GM21576 (cell line): ENCODE data around the gene OVOL1.

ENCODE experiments used
- ATAC-seq: cut with Tn5 transposase; IDR thresholded peaks from one replicate; pipeline ENCODE4 v1.9.1; 2021; ENCODE audit warnings: mild to moderate bottlenecking, moderate library complexity; ENCODE audit not compliant: unreplicated experiment

The OVOL1 gene

DNA sequence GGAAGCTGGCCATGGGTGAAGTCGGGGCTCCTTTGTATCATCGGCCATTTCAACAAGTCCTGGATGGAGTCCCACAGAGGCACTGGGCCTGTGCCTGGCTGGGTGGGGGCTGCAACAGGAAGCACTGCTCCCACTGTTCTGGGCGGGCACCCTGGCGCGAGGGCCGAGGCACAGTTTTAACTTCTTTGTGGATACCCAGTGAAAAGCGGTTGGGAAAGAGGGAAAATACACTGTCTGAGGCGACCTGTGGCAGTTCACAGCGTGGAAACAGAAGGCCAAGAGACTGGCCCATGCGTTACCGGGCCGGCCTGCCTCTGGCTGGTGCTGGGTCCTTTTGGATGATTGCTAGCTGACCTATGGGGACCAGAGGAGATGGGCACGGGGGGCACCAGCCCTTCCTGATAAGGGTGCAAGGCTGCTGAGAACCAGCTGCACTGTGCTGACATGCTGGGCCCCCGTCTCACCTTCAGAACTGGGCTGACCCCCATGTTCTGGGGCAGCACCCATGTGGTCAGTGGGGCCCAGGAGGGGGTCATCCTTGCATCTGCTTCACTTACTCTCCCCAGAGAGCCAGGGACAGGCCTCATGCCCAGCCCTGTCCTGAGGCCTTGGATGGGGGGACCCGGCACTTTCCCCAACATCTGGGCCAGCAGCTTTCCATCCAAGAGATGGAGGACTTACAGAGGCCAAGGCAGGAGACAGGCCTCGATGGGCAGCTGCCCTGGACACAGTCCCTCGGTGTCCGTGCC, 4.2 kb downstream of the OVOL1 start:
- no peak for ATAC-seq

DNA sequence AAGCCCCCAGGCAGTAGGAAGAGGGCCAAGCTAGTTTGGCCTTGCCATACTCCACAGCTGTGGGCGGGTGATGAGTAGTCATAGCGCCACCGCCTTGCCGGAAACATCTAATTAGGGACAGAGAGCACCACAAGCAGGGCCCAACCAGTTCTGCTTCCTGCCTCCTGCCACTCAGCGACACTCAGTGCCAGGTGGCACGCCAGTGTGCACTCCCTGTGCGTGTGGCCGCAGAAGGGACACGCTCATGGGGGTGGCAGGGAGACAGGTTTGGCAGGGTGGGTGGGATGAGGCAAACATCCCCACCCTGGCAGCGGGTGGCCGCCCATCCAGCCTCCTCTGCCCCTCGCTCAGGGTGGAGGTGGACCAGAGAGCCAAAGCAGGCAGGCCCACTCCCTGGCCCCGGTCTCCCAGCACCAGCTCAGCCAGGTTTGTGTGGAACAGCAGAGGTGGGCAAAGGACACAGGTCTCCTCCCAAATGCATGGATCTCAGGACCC, 4.9 kb downstream of the OVOL1 start:
- peak; percentile 88 for ATAC-seq

DNA sequence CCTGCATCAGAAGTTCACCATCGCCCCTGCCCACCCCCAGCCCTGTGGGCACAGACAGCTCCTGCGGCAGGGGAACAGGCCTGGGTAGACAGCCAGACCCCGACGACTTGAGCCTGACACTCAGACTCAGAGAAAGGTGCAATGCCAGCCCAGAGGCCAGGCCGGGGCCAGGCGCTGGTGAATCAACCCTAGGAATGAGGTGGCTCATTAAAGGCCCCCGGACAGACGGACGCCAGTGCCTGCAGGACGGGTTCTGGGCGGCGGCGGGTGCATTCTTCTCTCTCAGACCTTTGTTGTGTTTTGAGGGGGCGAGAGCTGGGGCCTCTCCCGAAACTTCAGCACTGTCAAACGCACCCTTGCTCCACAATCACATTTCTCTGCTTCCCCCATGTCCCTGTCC, 5.6 kb downstream of the OVOL1 start:
- no peak for ATAC-seq

DNA sequence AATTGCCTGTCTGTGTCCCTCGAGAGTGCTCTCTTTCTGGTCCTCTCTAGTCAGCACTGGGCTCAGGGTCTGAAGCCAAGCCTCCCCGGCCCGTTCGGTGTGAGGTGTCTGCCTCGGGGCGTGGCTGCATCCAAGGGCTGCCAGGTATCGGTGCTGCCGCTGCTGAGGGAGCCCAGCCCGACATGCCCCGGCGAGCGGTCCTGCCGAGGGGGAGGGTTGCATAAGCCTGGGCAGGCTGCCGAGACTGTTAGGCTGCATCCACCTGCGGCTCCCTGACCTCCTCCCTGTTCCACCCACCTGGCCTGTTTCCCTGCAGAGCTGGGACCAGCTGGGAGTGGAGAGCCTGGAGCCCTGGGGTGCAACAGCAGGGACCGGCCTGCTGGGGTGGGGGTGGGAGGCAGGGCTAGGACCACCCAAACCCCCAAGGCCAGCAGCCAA, 6.3 kb downstream of the OVOL1 start:
- ATAC-seq = no peak

DNA sequence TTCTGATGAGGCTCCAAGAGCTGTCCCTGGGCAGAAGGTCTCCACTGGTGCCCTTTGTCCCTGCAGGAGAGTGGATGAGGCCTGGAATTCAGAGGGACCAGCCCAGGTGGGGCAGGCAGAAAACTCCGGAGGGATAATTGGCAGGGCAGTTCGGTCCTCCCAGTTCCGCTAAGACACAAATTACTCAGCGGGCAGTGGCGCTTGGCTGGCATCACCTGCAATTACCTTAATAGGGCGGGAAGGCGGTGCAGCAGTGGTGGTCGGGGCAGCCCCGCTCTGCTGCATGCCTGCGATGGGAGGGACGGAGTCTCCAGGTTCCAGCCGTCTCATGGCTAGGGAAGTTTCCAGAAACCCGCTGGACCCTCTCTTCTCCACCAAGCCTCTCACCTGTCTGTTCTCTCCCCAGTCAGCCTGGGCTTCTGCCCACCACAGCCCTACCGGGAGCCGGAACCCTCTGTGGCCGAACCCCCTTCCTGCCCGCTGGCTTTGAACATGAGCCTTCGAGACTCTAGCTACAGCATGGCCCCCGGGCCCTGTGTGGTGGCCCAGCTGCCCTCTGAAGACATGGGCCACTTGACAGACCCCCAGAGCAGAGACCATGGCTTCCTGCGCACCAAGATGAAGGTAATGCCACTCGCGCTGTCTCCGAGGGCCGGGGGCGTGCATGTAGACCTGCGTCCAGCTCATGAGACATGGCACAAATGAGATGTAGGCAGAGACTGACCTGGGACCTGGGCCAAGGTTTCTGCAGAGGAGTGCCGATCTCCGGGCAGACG, 7.0 kb downstream of the OVOL1 start:
- no peak for ATAC-seq

DNA sequence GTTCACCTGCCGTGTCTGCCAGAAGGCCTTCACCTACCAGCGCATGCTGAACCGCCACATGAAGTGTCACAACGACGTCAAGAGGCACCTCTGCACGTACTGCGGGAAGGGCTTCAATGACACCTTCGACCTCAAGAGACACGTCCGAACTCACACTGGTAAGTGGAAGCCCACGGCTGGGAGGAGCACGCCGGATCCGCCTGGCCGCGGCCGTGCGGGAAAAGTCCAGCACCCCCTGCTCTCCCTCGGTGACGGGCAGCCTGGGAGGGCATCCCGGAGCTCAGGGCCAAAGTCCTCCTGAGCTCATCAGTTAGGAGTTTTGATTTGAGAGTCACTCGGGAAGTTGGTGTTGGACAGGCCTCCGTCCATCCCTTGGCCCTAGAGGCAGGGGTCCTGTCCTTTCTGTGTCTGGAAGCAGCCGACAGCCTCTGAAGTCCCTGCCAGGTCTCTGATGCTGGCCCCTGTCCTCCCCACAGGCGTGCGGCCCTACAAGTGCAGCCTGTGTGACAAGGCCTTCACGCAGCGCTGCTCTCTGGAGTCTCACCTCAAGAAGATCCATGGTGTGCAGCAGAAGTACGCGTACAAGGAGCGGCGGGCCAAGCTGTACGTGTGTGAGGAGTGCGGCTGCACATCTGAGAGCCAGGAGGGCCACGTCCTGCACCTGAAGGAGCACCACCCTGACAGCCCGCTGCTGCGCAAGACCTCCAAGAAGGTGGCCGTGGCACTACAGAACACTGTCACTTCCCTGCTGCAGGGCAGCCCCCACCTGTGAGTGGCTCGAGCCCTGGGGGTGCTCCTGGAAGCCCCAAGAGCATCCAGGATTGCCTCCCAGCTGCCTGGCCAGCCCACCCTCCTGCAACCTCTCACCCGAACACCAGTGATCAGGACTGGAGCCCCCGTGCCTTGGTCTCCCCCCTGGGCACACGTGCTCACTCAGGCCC, 8.0 kb downstream of the OVOL1 start:
- no peak for ATAC-seq

DNA sequence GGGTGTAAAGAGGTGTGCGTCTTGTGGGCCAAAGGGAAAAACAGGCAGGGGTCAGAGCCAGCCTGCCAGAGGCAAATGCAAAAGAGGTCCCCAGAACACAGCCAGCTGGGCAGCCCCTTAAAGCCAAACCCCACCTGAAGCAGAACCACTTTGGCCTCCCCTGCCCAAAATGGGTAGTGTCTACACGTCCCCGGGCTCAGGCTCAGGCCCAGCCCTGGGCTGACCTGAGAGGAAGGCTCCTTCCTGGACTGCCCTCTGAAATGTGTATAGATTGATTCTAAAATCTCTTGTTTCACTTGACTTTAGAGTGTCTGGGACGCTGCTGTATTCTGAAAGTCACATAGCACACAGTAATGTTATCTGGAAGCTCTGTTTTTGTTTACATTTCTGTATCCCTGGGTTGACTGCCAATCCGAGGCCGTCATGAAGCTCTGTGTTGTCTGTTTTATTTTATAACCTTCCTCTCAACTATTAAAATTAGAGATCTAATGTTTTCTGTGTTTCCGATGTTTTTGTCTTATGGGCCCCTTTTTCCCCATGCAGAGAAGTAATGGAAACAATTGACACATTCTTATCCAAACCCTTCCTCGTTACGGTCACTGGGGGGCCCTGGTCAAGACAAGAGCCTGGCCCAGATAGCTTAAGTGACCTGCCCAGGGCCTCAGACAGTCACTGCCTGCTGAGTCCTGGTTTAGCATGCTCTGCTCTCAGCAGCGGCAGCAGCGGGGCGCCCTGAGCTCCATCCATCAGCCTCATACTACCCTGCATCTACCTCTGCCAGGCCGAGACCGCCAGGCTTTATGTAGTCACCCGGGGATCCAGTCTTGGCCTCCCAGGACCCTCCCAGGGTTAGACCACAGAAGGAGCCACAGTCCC, 10.1 kb downstream of the OVOL1 start:
- ATAC-seq = no peak

DNA sequence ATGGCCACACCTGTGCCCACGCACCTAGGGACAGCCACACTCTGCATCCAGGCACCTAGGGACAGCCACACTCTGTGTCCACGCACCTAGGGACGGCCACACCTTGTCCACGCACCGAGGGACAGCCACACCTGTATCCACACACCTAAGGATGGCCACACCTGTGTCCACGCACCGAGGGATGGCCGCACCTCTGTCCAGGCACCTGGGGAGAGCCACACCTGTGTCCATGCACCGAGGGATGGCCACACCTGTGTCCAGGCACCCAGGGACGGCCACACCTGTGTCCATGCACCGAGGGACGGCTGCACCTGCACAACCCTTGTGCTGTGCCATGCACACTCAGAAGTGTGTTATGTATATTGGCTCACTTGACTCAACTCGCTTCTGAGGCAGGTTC, 10.8 kb downstream of the OVOL1 start:
- ATAC-seq = no peak

DNA sequence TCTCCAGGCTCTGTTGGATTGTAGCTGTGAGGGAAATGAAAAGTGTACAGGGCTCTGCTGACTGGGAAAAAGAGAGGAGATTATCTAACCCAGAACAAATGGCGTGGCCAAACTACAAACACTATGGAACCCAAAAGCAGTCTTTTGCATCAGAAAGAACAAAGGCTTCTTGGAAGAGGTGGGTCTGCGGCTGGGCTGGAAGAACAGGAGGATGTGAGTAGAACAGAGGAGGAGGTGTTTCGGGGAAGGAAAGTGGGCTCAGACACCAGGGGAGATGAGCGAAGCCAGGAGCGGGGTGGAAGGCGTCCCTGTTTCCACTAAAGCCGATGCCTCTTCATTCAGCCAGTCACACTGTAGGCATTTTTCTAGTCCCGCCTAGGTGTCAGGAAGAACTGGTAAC, 12.0 kb downstream of the OVOL1 start:
- ATAC-seq = no peak

DNA sequence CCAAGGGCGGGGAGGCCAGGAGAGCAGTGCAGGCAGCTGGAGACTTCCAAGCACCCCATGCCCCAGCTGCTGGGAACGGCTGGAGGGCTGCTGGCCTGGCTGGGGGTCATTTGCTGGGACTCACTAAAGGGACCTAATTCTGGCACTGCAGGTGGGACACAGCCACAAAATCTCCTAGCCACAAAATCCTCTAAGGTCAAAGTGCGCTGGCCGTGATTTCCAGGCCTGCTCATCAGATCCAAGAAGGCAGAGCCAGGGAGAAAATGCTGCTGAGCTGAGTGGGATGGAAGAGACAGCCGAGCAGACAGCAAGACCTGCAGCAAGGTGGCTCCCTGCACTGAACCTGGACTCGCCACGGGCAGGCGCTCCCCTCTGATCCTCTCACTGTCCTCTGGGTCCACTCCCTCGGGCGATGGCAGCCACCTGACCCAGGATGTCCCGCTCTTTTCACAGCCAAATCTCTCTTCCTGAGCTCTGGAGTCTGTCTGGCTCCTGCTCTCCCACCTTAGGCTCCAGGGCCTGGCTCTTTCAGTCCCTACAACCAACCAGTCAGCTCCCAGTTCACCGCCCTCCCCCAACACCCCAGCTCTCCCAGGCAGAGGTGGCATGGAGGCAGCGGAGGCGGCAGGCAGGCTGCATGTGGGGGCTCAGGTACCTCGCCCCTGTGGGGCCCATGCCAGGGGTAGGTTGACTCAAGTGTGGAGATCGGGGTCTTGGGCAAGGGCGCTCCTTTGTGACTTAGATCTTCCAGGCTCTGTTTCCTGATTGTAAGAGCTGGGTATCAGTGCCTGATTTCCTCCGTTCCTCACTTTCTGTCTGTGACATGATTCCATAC, 14.5 kb downstream of the OVOL1 start:
- ATAC-seq = no peak

DNA sequence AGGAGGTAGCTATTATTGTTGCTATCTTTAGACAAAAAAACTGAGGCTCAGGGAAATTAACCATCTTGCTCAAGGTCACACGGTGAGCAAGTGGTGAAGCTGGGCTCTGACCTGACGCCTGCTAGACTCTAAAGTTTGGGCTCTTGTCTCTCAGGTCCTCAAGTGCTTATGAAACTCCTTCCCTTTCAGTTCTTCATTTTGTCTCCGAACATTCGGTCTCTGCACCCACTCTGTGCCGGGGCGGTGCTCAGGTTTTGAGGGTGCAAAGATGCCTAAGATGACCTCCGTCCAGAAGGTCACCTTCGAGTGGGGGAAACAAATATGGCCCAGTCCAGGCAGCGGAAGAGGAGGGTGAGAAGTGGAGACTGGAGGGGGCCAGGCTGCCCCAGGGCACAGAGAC, 16.0 kb downstream of the OVOL1 start:
- peak; percentile 85 for ATAC-seq

DNA sequence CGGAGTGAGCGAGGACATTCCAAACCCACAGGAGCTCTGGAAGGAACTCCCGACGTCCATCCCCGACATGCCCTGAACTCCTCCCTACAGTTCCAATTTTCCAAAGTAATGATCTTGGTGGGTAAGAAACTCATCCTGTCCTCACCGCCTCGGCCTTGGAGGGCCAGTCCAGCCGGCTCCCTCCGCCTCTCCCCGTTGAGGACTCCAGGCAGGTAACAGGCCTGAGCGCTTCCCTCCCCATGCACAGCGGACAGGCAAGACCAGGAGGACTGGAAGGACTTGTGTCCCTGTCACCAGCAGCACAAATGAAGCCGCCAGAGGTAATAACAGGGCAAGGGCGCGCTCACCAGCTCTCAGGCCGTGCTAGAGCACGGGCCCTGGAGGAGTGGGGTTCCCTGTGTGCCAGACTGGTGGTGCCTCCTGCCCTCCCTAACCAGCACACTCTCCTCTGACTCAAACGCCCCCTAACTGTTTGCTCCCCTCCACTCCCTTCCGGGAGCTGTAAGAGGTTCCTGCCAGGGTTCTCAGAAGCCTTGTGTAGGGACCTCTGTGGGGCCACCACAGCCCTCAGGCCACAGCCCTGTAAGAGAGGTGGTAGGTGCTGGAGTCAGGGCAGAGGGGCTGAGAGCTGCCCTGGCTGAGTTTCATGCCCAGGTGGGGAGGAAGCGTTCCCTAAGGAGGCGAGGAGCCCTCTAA, 17.1 kb downstream of the OVOL1 start:
- no peak for ATAC-seq

DNA sequence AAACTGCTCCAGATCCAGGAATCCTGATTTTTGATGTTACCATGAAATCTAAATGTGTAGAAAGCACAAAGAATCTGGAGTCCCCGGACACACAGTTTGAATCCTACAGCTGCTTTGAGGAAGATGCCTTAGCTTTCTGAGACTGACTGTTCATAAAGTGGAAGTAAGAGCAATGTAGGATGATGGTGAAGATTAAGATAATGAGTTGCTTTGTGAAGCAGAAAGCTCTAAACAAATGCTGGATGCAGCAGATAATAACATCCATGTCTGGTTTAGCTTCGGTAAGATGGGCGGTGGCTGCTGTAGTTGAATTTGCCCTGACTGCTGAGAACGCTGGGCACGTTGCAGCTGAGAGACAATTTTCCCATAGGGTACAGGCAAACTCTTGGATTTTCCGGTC, 20.1 kb downstream of the OVOL1 start:
- ATAC-seq = no peak

DNA sequence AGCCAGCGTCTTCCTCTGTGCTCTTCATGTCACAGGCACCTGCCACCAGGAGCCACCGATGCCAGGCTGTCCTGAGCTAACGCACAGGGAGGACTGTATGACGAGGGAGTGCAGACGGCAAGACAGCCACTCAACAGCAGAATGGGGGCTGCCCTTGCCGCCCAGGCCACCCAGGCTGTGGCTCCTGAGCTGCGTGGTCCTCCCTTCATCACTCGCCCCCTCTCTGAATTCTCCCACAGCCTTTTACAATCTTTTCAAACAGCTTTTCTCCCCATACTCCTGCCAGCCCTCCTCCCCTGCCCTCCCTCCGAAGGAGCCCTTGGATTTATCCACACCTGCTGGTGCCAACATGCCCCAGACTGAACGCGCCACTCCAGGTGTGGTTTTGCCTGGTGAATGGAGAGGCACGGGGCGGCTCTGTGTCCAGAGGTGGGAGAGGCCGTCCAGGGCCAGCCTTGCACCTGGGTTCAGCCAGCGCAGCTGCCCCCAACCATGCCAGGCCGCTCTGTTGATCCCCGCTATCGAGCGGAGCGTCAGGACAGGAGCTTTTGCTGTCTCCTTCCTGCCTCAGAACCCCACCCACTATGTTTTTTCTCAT, 22.0 kb downstream of the OVOL1 start:
- no peak for ATAC-seq

DNA sequence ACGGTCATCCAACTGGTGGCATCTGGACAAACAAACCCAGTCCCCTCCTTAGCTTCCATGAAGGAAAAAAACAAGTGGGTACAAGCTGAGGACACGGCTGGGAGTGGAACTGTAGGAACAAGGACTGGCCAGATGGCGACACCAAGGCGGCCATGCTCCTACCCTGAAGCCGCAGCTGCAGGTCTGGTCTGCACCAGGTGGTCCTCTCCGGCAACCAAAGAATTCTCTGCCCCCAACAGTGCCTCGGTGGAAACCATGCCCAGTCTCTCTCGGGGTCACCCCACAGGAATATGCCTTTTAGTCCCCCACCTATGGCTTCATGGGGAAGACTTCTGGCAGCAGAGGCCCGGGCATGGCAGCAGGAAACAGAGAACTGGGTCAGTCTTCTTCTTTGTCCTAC, 22.6 kb downstream of the OVOL1 start:
- no peak for ATAC-seq

DNA sequence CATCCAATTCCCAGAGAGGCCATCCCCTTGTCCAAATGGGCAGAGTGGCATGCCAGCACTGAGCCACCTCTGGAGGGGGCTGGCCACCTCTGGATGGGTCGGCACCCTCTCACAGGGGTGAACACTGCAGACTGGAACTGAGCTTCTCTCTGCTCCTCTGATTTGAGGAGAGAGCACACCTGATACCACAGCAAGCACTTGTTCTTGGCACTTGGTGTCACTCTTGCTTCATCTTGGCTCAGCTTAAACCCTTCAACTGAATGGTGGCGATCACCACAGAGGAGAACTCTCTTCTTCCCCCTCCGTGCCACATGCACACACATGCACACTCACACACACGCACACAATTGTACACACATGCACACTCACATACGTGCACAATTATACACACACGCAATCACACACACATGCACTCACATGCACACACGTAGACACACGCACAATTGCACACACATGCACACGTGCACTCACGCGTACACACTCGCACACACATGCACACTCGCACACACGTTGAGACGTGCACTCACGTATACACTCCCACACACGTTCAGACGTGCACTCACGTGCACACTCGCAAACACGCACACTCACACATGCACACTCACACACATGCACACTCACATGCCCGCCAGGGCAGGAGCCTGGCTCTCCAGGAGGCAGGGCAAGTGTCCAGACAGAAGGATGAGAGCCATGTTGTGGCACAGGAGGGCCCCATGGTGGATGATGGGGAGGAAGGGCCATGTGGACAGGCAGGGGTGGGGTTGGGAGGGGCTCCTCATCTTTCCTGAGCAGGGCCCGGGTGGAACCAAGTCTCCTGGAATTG, 23.4 kb downstream of the OVOL1 start:
- ATAC-seq = no peak

DNA sequence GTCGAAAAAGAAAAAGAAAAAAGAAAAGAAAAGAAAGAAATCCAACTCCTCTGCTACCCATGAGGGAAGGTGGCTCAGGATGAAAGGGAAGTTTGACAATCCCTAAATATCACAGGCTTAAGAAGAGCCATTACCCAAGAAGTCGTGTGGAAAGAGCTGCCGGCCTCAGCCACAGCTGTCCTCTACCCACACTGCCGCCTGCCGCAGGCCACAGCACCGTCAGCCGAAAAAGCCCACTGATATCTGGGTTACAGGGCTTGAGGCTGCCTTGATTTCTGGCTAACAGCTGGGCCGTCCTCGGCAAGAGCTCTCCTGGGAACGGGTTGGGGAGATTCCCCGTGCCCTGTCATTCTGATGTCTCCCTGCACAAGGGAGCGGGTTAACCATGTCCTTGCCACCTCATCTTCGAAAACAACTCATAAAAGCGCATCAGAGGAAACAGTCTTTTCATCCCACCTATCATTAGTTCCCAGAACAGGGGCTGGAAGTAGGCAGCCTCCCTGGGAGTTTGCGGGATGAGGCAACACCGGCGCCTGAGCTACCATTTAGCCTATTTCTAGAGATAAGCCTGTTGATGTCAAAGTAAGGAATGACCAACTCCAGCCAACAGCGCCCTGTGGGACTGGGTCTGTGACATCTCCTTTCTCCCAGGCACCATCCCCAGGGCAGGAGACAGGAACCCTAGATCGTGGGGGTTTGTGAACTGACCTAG, 25.1 kb downstream of the OVOL1 start:
- no peak for ATAC-seq
